GM18517 (cell line): ENCODE data around the gene UMODL1.
"Not testable (repeated sequence)": the region's sequence is repeated elsewhere in the genome, so short reads cannot be mapped to it uniquely, and the experiment has no call there.

Experiments
- ATAC-seq: cut with Tn5 transposase; IDR thresholded peaks from one replicate; pipeline ENCODE4 v1.9.1; 2021; ENCODE audit warnings: mild to moderate bottlenecking, moderate library complexity; ENCODE audit not compliant: unreplicated experiment

UMODL1 gene

GRCh38 chr21:42060166-42060565 lies 11.0 kb upstream of the UMODL1 start:
- ATAC-seq = no peak

- ATAC-seq = peak; percentile 45
Observed at GRCh38 chr21:42061195-42061985, 9.7 kb upstream of the UMODL1 start.

- no peak for ATAC-seq
Observed at GRCh38 chr21:42061986-42062235, 9.2 kb upstream of the UMODL1 start.

GRCh38 chr21:42062236-42063022 lies 8.7 kb upstream of the UMODL1 start:
- peak; percentile 47 for ATAC-seq

- peak; percentile 18 for ATAC-seq
Observed at GRCh38 chr21:42063191-42063570, 7.9 kb upstream of the UMODL1 start.

GRCh38 chr21:42063571-42064521 lies 7.3 kb upstream of the UMODL1 start:
- ATAC-seq = peak; percentile 32

- ATAC-seq = no peak
Observed at GRCh38 chr21:42066521-42066920, 4.6 kb upstream of the UMODL1 start.

- no peak for ATAC-seq
Observed at GRCh38 chr21:42067531-42068255, 3.4 kb upstream of the UMODL1 start.

GRCh38 chr21:42068256-42068545 lies 2.9 kb upstream of the UMODL1 start:
- ATAC-seq = no peak

- ATAC-seq = no peak
Observed at GRCh38 chr21:42068592-42068991, 2.5 kb upstream of the UMODL1 start.

GRCh38 chr21:42069327-42069726 lies 1.8 kb upstream of the UMODL1 start:
- no peak for ATAC-seq

GRCh38 chr21:42069843-42070242 lies 1.3 kb upstream of the UMODL1 start:
- ATAC-seq = no peak

- no peak for ATAC-seq
Observed at GRCh38 chr21:42073145-42074099, 2.3 kb downstream of the UMODL1 start.

- ATAC-seq = no peak
Observed at GRCh38 chr21:42075686-42076471, 4.8 kb downstream of the UMODL1 start.

GRCh38 chr21:42077685-42078238 lies 6.6 kb downstream of the UMODL1 start:
- ATAC-seq = peak; percentile 97

GRCh38 chr21:42078247-42079007 lies 7.3 kb downstream of the UMODL1 start:
- not testable (repeated sequence) for ATAC-seq

GRCh38 chr21:42079008-42079938 lies 8.2 kb downstream of the UMODL1 start:
- no peak for ATAC-seq
